ENCODE results near the gene NTN1. TPM values are rescaled to one million over a fixed set of nuclear protein-coding genes. Genes with fewer than 3 reads are reported as not detected.

Gene NTN1
- total and polyA plus RNA-seq, 2 donors: 9.7 to 23.9 TPM

DNA sequence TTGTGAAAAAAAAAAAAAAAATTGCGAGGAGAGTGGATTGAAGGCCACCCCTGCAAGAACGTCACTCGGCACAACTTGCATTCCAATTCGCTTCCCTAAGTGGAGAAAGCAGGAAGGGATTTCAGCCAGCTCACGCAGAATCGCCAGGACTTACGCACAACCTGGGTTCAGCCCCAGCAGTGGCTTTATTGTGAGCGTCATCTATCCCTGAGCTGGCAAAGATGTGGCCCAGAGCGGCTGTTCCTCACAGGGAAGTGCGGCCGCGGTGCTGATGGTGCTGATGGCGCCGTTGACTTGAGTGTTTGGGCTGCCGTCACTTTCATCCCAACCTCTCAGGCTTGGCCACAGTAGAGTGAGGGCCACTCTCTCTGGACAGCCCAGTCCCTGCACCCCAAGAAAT is 197.6 kb downstream of the NTN1 start:
- Histone ChIP-seq H3K36me3 (ENCODE audit: insufficient read depth) (no peaks in the 10 kb centered on the region), H3K4me1 (ENCODE audit: insufficient read depth) (no peaks in the 10 kb centered on the region), H3K4me3 (ENCODE audit: low read depth, low read length) (no peak overlapping the region), H3K27ac (ENCODE audit: low read depth) (no peak overlapping the region)
- WGBS: 97% methylated on average over 15 of the region's 15 CpGs
- no peak for DNase-seq (ENCODE audit: extremely low spot score)

DNA sequence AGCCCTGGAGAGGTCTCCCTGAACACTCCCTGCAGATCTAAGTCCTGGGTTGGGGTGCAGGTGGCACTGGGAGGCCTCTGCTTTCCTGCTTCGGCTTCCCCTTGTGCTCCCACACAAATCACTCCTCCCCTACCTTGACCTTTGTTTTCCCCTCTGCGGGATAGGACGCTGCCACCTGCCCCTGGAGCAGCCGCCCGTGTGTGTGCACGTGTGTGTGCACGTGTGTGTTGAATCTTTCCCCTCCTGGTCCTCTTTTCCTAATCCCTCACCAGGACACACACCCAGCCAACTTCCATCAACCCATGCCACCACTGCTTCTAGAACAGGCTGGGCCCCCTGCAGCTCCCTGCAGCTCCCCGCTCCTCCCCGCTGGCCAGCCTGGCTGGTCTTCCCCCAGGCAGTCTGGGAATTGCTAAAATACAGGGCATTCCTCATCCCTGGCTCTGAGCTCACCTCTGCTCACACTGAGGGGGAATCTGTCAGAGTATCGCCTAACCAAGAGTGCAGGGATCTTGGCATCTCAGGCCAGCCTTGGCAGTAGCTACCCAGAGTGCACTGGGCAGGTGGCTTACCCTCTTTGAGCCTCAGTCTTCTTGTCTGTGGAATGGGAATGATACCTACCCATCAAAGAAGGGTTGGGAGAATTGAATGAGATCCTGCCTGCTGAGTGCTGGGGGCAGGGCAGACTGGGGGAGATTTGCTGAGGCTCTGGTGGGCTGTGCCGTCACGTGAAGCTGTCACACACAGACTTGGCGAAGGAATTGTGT is 198.5 kb downstream of the NTN1 start:
- H3K36me3 ChIP-seq (ENCODE audit: insufficient read depth): no peaks in the 10 kb centered on the region
- no peaks in the 10 kb centered on the region for H3K4me1 ChIP-seq (ENCODE audit: insufficient read depth)
- no peak overlapping the region for H3K4me3 ChIP-seq (ENCODE audit: low read depth, low read length)
- no peak for DNase-seq (ENCODE audit: extremely low spot score)
- no peak overlapping the region for H3K27ac ChIP-seq (ENCODE audit: low read depth)
- 94% methylated on average over 13 of the region's 13 CpGs for WGBS

DNA sequence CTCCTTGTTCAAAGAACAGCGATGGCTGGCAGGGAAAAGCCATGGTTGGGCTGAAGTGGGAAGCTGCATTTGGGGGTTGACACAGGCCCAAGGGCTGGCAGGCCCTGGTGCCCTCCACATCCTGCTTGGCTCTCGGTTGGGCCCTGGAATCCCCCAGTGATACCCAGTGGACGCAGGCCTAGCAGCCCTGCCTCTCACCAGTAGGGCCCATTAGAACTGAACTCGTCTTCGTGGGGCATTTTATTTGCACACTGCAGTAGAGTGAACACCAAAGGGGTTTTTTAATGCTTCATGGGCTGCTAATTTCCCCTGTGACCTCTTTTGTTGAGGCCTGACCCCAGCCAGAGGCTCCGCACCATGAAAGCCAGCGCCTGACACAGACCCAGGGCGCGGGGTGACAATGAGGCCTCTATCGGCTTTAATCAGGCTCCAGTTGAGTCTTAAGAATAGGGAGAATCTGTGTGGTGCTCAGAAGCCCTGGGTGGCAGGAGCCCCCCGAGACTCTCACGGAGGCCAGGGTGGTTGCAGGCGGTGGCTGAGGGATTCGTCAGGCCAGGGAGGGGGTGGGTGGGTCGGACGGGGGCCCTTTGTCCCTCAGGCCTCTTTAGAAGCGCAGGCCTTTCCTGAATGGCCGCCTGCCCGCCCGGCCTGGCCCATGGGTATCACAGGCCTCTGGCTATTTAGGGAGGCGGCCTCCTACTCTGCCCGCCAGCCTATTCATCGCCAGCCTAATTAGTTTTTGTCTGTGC is 199.3 kb downstream of the NTN1 start:
- no peak overlapping the region for H3K27ac ChIP-seq (ENCODE audit: low read depth)
- 88% methylated on average over 23 of the region's 23 CpGs for WGBS
- no peak for DNase-seq (ENCODE audit: extremely low spot score)
- H3K36me3 ChIP-seq (ENCODE audit: insufficient read depth): no peaks in the 10 kb centered on the region
- no peak overlapping the region for H3K4me3 ChIP-seq (ENCODE audit: low read depth, low read length)
- no peaks in the 10 kb centered on the region for H3K4me1 ChIP-seq (ENCODE audit: insufficient read depth)

DNA sequence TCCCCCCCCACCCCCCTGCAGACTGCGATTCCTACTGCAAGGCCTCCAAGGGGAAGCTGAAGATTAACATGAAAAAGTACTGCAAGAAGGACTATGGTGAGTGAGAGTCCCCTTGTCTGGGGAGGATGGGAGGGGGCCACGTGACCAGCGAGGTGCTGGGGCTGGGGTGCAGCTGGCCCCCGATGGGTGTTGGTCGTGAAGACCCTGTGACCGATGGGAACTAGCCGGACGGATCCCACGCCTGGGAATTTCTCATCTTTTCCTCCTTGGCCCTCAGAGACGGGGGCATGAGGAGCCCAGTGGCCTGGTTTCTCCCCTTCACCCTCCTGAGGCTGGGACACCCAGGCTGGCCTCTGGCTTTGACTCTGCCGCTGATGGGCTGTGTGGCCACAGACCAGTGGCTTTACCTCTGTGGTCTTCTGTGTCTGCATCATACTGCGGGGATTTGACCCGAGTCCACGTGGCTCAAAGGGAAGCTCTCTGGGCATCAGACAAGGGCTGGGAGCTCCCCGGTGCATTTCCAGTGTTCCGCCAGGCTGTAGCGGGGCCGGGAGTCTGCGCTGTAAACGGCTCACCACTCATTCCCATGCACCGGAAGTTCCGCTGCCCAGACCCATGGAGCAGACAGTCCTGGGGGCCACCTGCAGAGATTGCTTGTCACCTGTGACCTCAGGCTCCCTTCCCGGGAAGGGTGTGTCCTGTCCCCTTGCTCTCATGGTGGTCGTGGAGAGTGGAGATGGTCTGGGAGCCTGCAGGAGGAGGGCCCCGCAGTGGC is 200.0 kb downstream of the NTN1 start:
- 93% methylated on average over 25 of the region's 25 CpGs for WGBS
- Histone ChIP-seq H3K4me3 (ENCODE audit: low read depth, low read length) (no peak overlapping the region), H3K4me1 (ENCODE audit: insufficient read depth) (no peaks in the 10 kb centered on the region), H3K27ac (ENCODE audit: low read depth) (no peak overlapping the region), H3K36me3 (ENCODE audit: insufficient read depth) (no peaks in the 10 kb centered on the region)
- DNase-seq (ENCODE audit: extremely low spot score): no peak

DNA sequence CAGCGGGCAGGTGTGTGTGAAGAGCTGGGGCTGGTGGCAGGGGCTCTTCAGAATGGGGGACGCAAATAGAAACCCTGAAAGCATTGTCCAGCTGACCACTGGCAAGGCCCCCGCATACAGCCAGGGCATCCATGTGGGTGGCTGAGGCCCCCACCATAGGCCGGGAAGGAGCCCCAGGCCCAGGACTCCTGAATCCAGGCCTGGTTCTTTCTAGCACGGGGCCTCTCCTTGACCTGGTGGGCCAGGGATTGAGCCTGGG is 200.5 kb downstream of the NTN1 start:
- H3K4me3 ChIP-seq (ENCODE audit: low read depth, low read length): no peak overlapping the region
- WGBS: 97% methylated on average over 5 of the region's 5 CpGs
- no peaks in the 10 kb centered on the region for H3K4me1 ChIP-seq (ENCODE audit: insufficient read depth)
- DNase-seq (ENCODE audit: extremely low spot score): no peak
- H3K27ac ChIP-seq (ENCODE audit: low read depth): no peak overlapping the region
- H3K36me3 ChIP-seq (ENCODE audit: insufficient read depth): no peaks in the 10 kb centered on the region

DNA sequence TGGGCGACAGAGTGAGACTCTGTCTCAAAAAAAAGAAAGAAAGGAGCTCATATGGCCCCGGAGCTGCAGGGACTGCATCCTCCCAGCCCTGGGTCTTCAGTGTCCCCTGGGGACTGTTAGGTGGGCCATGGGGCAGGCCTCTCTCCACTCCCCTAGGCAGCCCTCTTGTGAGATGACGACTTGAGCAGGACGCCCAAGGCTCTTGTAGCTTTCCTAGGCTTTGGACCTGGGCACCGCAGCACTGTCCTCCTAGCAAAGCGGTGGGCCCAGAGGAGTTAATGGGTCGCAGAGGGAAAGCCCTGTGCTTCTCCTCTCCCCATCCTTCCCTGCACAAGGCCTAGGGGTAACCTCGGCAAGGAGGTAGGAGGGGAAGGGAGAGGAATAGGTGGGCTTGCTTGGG is 202.2 kb downstream of the NTN1 start:
- Histone ChIP-seq H3K4me3 (ENCODE audit: low read depth, low read length) (no peak overlapping the region), H3K36me3 (ENCODE audit: insufficient read depth) (no peaks in the 10 kb centered on the region), H3K4me1 (ENCODE audit: insufficient read depth) (no peaks in the 10 kb centered on the region), H3K27ac (ENCODE audit: low read depth) (no peak overlapping the region)
- DNase-seq (ENCODE audit: extremely low spot score): no peak
- 86% methylated on average over 8 of the region's 8 CpGs for WGBS

DNA sequence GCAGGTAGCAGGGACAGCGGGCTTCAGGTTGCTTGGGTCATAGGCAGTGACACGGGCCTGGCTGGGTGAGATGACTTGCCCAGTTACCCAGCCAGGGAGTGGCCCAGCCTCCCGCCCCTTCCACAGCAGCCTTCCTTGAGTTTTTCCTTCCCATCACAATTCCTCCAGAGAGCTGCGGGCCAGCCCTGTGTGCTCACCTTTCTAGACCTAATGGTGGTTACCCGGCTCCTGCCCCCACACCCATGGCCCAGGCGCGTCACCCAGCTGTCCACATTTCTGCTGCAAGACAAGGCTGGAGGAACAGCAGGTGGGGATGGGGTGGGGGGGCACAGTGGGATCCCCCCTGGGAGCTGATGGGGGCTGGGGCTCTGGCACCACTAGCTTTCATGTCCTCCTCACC is 203.2 kb downstream of the NTN1 start:
- Histone ChIP-seq H3K4me3 (ENCODE audit: low read depth, low read length) (no peak overlapping the region), H3K4me1 (ENCODE audit: insufficient read depth) (no peaks in the 10 kb centered on the region), H3K27ac (ENCODE audit: low read depth) (no peak overlapping the region), H3K36me3 (ENCODE audit: insufficient read depth) (no peaks in the 10 kb centered on the region)
- 96% methylated on average over 7 of the region's 7 CpGs for WGBS
- no peak for DNase-seq (ENCODE audit: extremely low spot score)

DNA sequence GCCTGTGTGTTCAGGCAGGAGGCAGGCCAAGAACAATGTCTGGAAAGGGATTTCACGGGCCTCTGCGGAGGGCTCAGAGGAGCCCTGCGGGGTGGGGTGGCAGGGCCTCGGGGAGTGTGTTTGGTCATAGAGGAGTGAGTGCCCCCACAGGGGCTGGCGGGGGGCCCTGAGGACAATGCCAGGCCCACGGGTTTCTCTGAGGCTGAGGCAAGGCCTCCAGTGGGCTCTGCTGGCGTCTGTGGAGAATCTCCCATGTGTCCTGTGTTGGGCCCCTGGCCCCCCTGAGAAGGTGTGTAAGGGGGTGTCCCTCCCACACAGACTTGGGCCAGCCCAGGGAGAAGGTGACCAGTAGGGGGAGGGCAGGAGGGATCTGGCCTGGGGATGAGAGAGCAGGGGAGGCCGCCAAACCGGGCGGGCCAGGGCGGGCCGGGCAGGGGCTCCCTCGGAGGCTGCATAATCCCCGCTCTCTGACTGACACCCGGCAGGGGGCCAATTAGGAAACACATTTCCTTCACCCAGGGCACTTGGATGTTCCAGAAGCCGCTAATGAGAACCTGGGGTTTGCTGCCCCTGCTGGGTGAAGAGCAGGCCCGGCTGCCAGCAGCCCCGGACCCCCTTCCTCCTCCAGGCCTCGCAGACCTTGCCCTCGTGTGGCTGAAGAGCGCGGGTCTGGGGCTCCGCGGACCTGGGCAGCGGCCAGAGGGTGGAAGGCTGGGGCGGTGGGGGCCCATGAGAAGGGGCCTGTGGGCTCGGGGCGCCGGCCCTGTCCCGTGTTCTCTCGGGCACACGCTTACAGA is 204.2 kb downstream of the NTN1 start:
- WGBS: 75% methylated on average over 32 of the region's 32 CpGs
- no peaks in the 10 kb centered on the region for H3K4me1 ChIP-seq (ENCODE audit: insufficient read depth)
- no peak overlapping the region for H3K27ac ChIP-seq (ENCODE audit: low read depth)
- no peak overlapping the region for H3K4me3 ChIP-seq (ENCODE audit: low read depth, low read length)
- no peaks in the 10 kb centered on the region for H3K36me3 ChIP-seq (ENCODE audit: insufficient read depth)
- no peak for DNase-seq (ENCODE audit: extremely low spot score)

DNA sequence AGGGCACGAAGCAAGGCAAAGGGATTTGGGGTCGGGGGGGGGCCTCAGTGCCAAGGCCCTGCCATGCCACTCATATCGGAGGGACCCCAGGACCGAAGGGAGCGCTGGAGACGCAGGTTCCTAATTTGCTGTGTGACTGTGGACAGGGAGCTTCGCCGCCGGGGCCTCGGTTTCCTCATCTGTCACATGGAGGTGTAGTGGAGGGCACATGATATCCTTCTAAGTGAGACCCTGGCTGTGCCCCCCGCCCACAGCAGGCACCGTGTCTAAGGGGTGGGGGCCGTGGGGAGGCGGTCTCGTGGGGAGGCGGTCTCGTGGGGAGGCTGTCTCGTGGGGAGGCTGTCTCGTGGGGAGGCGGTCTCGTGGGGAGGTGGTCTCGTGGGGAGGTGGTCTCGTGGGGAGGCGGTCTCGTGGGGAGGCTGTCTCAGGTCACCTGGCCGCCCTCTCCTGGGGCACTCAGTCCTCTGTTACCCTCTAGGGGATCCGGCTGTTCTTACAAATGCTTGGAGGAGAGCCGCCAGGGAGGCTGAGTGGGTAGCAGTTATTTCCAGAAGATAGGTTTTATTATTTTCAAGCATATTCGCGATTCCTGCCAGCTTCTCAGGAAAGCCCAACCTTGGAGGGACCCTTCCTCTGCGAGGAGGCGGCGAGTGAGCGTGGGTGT is 205.0 kb downstream of the NTN1 start:
- H3K4me1 ChIP-seq (ENCODE audit: insufficient read depth): no peaks in the 10 kb centered on the region

DNA sequence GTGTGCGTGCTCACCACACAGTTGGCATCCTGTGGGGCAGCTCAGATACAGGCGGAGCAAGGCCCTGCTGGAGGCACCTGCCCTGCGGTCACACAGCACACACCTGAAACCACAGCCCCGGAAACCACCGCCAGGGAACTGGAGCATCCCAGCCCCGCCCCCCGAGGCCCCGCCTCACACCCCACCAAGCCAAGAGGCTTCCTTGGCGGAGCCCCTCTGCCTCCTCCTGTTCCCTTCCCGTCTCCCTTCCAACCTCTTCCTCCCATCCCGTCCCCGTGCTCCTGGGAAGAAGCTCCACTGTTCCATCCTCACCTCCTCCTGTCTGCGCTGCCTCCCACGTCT is 205.5 kb downstream of the NTN1 start:
- Histone ChIP-seq H3K4me3 (ENCODE audit: low read depth, low read length) (no peak overlapping the region), H3K27ac (ENCODE audit: low read depth) (no peak overlapping the region), H3K4me1 (ENCODE audit: insufficient read depth) (no peaks in the 10 kb centered on the region), H3K36me3 (ENCODE audit: insufficient read depth) (no peaks in the 10 kb centered on the region)
- DNase-seq (ENCODE audit: extremely low spot score): no peak
- WGBS: 66% methylated on average over 14 of the region's 14 CpGs

More for the DNA sequence above, 205.0 kb downstream of the NTN1 start:
- Histone ChIP-seq H3K4me3 (ENCODE audit: low read depth, low read length) (no peak overlapping the region), H3K27ac (ENCODE audit: low read depth) (no peak overlapping the region), H3K36me3 (ENCODE audit: insufficient read depth) (no peaks in the 10 kb centered on the region)
- no peak for DNase-seq (ENCODE audit: extremely low spot score)
- 87% methylated on average over 31 of the region's 34 CpGs for WGBS

DNA sequence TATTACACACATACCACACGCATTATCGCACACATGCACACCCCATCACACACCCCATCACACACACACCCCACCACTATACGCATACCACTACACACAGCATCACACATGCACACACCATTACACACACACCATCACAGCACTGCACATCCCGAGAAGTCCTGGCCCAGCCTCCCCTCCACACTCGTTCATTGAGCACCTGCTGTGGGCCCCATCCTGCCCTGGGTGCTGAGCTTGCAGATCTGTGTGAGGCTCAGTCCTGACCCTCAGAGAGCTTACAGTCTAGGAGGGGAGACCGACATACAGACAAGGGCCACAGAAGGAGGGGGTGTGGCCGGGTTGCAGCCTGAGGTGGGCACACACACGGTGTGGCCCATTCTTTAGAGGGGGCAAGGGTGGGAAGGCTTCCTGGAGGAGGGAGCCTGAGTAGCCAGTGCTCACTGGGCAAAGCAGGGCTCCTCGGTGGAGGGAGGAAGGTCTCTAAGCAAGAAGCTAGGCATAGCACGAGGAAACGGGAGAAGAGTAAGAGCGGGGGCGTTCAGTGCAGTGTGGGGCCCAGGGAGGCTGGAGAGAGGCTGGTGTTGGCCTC is 206.6 kb downstream of the NTN1 start:
- H3K27ac ChIP-seq (ENCODE audit: low read depth): no peak overlapping the region

DNA sequence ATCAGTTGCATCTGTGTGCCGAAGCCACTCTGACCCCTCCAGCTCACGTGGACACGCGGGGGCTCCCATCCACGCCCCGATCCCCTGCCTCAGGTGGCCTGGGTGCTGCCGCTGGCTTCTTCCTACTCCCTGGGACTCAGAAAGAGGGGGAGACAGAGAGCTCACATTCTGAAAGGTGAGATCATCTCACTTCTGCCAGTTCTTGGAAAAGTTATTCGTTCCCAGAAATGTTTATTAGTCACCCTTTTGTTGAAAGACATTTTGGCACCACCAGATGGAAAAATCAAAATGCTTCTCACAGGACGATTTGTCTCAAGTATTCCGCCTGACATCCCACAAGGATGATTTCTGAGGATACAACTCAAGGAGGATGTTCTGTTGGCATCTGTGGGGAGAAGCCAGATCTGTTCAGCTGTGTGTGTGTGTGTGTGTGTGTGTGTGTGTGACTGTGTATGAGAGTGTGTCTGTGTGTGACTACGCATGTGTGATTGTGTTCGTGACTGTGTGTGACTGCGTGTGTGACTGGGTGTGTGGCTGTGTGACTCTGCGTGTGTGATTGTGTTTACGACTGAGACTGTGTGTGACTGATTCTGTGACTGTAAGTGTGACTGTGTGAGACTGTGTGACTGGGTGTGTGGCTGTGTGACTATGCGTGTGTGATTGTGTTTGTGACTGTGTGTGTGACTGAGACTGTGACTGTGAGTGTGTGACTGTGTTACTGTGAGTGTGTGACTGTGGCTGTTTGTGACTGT is 207.3 kb downstream of the NTN1 start:
- H3K4me3 ChIP-seq (ENCODE audit: low read depth, low read length): no peak overlapping the region
- DNase-seq (ENCODE audit: extremely low spot score): no peak
- H3K4me1 ChIP-seq (ENCODE audit: insufficient read depth): no peaks in the 10 kb centered on the region

More for the DNA sequence above, 206.6 kb downstream of the NTN1 start:
- no peak for DNase-seq (ENCODE audit: extremely low spot score)
- 77% methylated on average over 13 of the region's 13 CpGs for WGBS
- H3K4me1 ChIP-seq (ENCODE audit: insufficient read depth): no peaks in the 10 kb centered on the region
- no peaks in the 10 kb centered on the region for H3K36me3 ChIP-seq (ENCODE audit: insufficient read depth)
- no peak overlapping the region for H3K4me3 ChIP-seq (ENCODE audit: low read depth, low read length)

More for the DNA sequence above, 207.3 kb downstream of the NTN1 start:
- 55% methylated on average over 16 of the region's 16 CpGs for WGBS
- Histone ChIP-seq H3K27ac (ENCODE audit: low read depth) (no peak overlapping the region), H3K36me3 (ENCODE audit: insufficient read depth) (no peaks in the 10 kb centered on the region)
